Measurements from ENCODE around the gene NFYC. TPM values are rescaled to one million over a fixed set of nuclear protein-coding genes. Genes with fewer than 3 reads are reported as not detected.
A peak's percentile ranks its signal among the peaks of the same experiment; 100 is the strongest.

The NFYC gene
- total RNA-seq, 4 donors from 2014 or later, result 29.8 to 44.6 (median 32.4) TPM

- TF ChIP-seq CTCF (IDR thresholded peaks at IDR 0.05), result no peak
- DNase-seq (ENCODE audit: low spot score), result no peak
- ATAC-seq (ENCODE audit: low FRiP score), result no peak
These were observed 58.3 kb downstream of the NFYC start for GRCh38 chr1:40749817-40750216.

- ATAC-seq (ENCODE audit: low FRiP score), result no peak
- no peak for TF ChIP-seq CTCF (IDR thresholded peaks at IDR 0.05)
- DNase-seq (ENCODE audit: low spot score), result no peak
These were observed 59.0 kb downstream of the NFYC start for GRCh38 chr1:40750451-40750908.

DNA sequence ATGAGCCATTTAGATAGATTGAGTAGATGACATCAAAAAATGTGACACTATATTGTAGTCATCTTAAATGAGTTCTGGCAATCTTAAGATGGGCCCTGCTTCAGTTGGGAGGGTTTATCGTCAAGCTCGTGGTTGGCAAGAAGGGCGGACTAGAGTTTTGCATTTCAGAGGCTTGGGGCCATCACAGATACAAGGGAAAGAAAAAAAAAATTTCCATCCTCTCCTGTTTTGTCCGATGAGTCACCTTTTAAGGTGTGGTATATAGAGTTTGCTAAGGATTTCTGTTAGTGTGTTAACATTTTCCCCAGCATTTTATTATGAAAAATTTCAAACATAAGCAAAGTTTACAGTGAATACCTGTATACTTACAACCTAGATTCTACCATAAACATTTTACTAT lies 60.3 kb downstream of the NFYC start:
- no peak for ATAC-seq (ENCODE audit: low FRiP score)

GRCh38 chr1:40753142-40753882 lies 61.8 kb downstream of the NFYC start:
- TF ChIP-seq CTCF (IDR thresholded peaks at IDR 0.05), result no peak
- ATAC-seq (ENCODE audit: low FRiP score) (no peak), DNase-seq (ENCODE audit: low spot score) (no peak)

More for the DNA sequence above, 60.3 kb downstream of the NFYC start:
- DNase-seq (ENCODE audit: low spot score), result no peak
- TF ChIP-seq CTCF (IDR thresholded peaks at IDR 0.05), result no peak

GRCh38 chr1:40754201-40754600 lies 62.7 kb downstream of the NFYC start:
- ATAC-seq (ENCODE audit: low FRiP score) (no peak), DNase-seq (ENCODE audit: low spot score) (no peak)
- TF ChIP-seq CTCF (IDR thresholded peaks at IDR 0.05), result no peak

DNA sequence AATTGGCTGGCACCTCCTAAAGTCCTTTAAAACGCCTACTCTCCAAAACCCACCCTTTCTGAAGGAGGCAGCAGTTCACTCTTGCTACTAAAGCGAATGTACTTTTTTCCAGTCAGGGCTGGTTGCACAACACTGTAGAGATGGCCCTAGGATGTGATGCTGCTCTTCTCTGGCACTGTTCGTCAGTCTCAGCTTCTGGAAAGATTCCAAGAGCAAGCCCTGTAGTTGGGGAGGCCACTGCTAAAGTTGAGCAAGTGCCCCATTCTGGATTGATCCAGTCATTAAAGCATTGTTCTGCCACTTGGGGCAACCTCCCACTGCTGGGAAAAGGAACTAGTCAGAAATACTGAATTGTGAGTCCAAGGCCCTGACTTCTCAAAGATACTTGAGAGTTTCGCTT lies 63.6 kb downstream of the NFYC start:
- no peak for TF ChIP-seq CTCF (IDR thresholded peaks at IDR 0.05)
- DNase-seq (ENCODE audit: low spot score) (no peak), ATAC-seq (ENCODE audit: low FRiP score) (peak; percentile 72)

DNA sequence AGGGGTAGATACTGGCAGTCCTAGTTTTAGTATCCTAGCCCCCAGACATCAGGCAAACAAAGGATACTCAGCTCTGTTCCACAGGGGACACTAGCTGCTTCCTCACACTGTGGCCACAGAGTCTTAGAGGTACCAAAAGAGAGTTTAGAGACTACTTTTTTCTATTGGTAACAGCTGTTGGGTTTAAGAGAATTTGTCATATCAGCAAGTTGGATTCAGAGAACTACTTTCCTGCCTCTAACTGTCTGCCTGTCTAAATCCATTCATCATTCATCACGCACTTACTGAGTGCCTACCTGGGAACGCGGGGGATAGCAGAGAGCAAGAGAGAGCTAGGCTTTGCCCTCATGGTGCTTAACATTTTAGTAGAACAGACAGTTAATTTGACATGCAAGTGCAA lies 65.0 kb downstream of the NFYC start:
- no peak for TF ChIP-seq CTCF (IDR thresholded peaks at IDR 0.05)
- DNase-seq (ENCODE audit: low spot score), result no peak
- no peak for ATAC-seq (ENCODE audit: low FRiP score)
